PC-9 (cell line): Measurements from ENCODE around the gene ADISSP.

Experiments used
- EZH2 ChIP-seq: fragments of 200-600 bp; sonication (generic); IDR thresholded peaks from 2 replicates; pipeline ENCODE4 v1.8.0; 2017; ENCODE audit warnings: antibody characterized with exemption, low read depth
- TF ChIP-seq, protein P1 (sequence below): fragments of 200-600 bp; sonication (generic); conservative IDR thresholded peaks from 2 replicates; pipeline ENCODE4 v1.6.1; 2017; ENCODE audit warnings: mixed run types, antibody characterized with exemption, mild to moderate bottlenecking, moderate library complexity

- TF ChIP-seq, protein P1, sequence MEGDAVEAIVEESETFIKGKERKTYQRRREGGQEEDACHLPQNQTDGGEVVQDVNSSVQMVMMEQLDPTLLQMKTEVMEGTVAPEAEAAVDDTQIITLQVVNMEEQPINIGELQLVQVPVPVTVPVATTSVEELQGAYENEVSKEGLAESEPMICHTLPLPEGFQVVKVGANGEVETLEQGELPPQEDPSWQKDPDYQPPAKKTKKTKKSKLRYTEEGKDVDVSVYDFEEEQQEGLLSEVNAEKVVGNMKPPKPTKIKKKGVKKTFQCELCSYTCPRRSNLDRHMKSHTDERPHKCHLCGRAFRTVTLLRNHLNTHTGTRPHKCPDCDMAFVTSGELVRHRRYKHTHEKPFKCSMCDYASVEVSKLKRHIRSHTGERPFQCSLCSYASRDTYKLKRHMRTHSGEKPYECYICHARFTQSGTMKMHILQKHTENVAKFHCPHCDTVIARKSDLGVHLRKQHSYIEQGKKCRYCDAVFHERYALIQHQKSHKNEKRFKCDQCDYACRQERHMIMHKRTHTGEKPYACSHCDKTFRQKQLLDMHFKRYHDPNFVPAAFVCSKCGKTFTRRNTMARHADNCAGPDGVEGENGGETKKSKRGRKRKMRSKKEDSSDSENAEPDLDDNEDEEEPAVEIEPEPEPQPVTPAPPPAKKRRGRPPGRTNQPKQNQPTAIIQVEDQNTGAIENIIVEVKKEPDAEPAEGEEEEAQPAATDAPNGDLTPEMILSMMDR, result no peak
- TF ChIP-seq EZH2, result no peak
Measured at GRCh38 chr20:3784216-3784853, 16.8 kb upstream of the ADISSP start.
